Measurements from ENCODE around the gene KNDC1. TPM values are rescaled to one million over a fixed set of nuclear protein-coding genes. Genes with fewer than 3 reads are reported as not detected.

The KNDC1 gene
- total and polyA plus RNA-seq, 2 donors (not counting 1 experiment from before 2014, with no cell fraction given), result 0.17 to 0.45 TPM

- H2AFZ ChIP-seq (ENCODE audit: insufficient read depth, low read depth, low read length, poor library complexity, severe bottlenecking), result no peak overlapping the region
- no peaks in the 10 kb centered on the region for H3K36me3 ChIP-seq (replicated peaks in 1 of 2; ENCODE audit: control extremely low read depth in 1 of 2, control insufficient read depth in 1 of 2, extremely low read depth in 1 of 2, insufficient read depth in 2 of 2, low read length in 1 of 2)
- H3K27ac Mint-ChIP-seq, result no peak overlapping the region
- H3K79me2 ChIP-seq (ENCODE audit: control insufficient read depth, insufficient read depth, low read length), result no peaks in the 10 kb centered on the region
- H4K20me1 ChIP-seq (ENCODE audit: control insufficient read depth, insufficient read depth, low read length, poor library complexity, severe bottlenecking), result no peaks in the 10 kb centered on the region
- H3K4me3 Mint-ChIP-seq, result no peak overlapping the region
- no peak overlapping the region for H3K27ac ChIP-seq (ENCODE audit: low read length in 2 of 2)
- 84% methylated on average over 26 of the region's 27 CpGs for WGBS (ENCODE audit: insufficient coverage)
- peaks cover 0 to 10% (median 0%) of the 10 kb centered on the region in 3 donors for H3K9me3 ChIP-seq (ENCODE audit: control extremely low read depth in 1 of 3, control insufficient read depth in 2 of 3, insufficient read depth in 1 of 3, low read length in 2 of 3)
- CTCF ChIA-PET, result no interaction called here
- no peak overlapping the region for H3K9ac ChIP-seq (ENCODE audit: low read length)
- H3K4me2 ChIP-seq (replicated peaks; ENCODE audit: low read depth, low read length, poor library complexity, severe bottlenecking), result no peak overlapping the region
- no peak overlapping the region for H3K4me3 ChIP-seq (ENCODE audit: control extremely low read depth in 1 of 5, extremely low read depth in 1 of 5, insufficient read depth in 1 of 5, low read depth in 2 of 5, low read length in 4 of 5)
- no peak for TF ChIP-seq EZH2 (IDR thresholded peaks at IDR 0.05; ENCODE audit: borderline replicate concordance, insufficient read depth, low read depth, low read length, poor library complexity, severe bottlenecking)
- TF ChIP-seq, protein P1, sequence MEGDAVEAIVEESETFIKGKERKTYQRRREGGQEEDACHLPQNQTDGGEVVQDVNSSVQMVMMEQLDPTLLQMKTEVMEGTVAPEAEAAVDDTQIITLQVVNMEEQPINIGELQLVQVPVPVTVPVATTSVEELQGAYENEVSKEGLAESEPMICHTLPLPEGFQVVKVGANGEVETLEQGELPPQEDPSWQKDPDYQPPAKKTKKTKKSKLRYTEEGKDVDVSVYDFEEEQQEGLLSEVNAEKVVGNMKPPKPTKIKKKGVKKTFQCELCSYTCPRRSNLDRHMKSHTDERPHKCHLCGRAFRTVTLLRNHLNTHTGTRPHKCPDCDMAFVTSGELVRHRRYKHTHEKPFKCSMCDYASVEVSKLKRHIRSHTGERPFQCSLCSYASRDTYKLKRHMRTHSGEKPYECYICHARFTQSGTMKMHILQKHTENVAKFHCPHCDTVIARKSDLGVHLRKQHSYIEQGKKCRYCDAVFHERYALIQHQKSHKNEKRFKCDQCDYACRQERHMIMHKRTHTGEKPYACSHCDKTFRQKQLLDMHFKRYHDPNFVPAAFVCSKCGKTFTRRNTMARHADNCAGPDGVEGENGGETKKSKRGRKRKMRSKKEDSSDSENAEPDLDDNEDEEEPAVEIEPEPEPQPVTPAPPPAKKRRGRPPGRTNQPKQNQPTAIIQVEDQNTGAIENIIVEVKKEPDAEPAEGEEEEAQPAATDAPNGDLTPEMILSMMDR (IDR thresholded peaks at IDR 0.05), result no peak
- no peak for DNase-seq
- intact Hi-C loops (cut with micrococcal nuclease), result no loop called here
- H3K27me3 Mint-ChIP-seq, result no peaks in the 10 kb centered on the region
- H3K9me3 Mint-ChIP-seq (ENCODE audit: insufficient read depth), result no peaks in the 10 kb centered on the region
- no peaks in the 10 kb centered on the region for H3K4me1 ChIP-seq (ENCODE audit: control insufficient read depth in 2 of 2, insufficient read depth in 2 of 2, low read length in 2 of 2)
- POLR2A ChIA-PET, result no interaction called here
- H3K27me3 ChIP-seq (replicated peaks in 1 of 4; ENCODE audit: control extremely low read depth in 1 of 4, control insufficient read depth in 3 of 4, insufficient read depth in 4 of 4, low read length in 3 of 4), result peaks cover 0 to 2% (median 0%) of the 10 kb centered on the region in 4 experiments
- ATAC-seq (ENCODE audit: low read depth), result no peak
- H3K4me1 Mint-ChIP-seq, result no peaks in the 10 kb centered on the region
These were observed 25.9 kb downstream of the KNDC1 start for GRCh38 chr10:133185916-133186315.

- Mint-ChIP-seq H3K27me3 (no peaks in the 10 kb centered on the region), H3K27ac (no peak overlapping the region), H3K4me1 (no peaks in the 10 kb centered on the region), H3K9me3 (ENCODE audit: insufficient read depth) (no peaks in the 10 kb centered on the region), H3K4me3 (no peak overlapping the region)
- Histone ChIP-seq H3K27ac (ENCODE audit: low read length in 2 of 2) (no peak overlapping the region), H3K4me3 (ENCODE audit: control extremely low read depth in 1 of 5, extremely low read depth in 1 of 5, insufficient read depth in 1 of 5, low read depth in 2 of 5, low read length in 4 of 5) (no peak overlapping the region), H3K27me3 (replicated peaks in 1 of 4; ENCODE audit: control extremely low read depth in 1 of 4, control insufficient read depth in 3 of 4, insufficient read depth in 4 of 4, low read length in 3 of 4) (no peaks in the 10 kb centered on the region), H3K4me1 (ENCODE audit: control insufficient read depth in 2 of 2, insufficient read depth in 2 of 2, low read length in 2 of 2) (no peaks in the 10 kb centered on the region), H2AFZ (ENCODE audit: insufficient read depth, low read depth, low read length, poor library complexity, severe bottlenecking) (no peak overlapping the region), H3K9ac (ENCODE audit: low read length) (no peak overlapping the region), H4K20me1 (ENCODE audit: control insufficient read depth, insufficient read depth, low read length, poor library complexity, severe bottlenecking) (no peaks in the 10 kb centered on the region), H3K9me3 (ENCODE audit: control extremely low read depth in 1 of 3, control insufficient read depth in 2 of 3, insufficient read depth in 1 of 3, low read length in 2 of 3) (peaks cover 0 to 11% (median 0%) of the 10 kb centered on the region in 3 donors), H3K79me2 (ENCODE audit: control insufficient read depth, insufficient read depth, low read length) (no peaks in the 10 kb centered on the region), H3K4me2 (replicated peaks; ENCODE audit: low read depth, low read length, poor library complexity, severe bottlenecking) (no peak overlapping the region), H3K36me3 (replicated peaks in 1 of 2; ENCODE audit: control extremely low read depth in 1 of 2, control insufficient read depth in 1 of 2, extremely low read depth in 1 of 2, insufficient read depth in 2 of 2, low read length in 1 of 2) (no peaks in the 10 kb centered on the region)
- WGBS (ENCODE audit: insufficient coverage), result 85% methylated on average over 27 of the region's 34 CpGs
- no peak for ATAC-seq (ENCODE audit: low read depth)
- no peak for DNase-seq
- TF ChIP-seq, protein P1 (IDR thresholded peaks at IDR 0.05), result no peak
- TF ChIP-seq EZH2 (IDR thresholded peaks at IDR 0.05; ENCODE audit: borderline replicate concordance, insufficient read depth, low read depth, low read length, poor library complexity, severe bottlenecking), result no peak
- CTCF ChIA-PET, result interaction anchor here (1.5 kb wide), 1 partner anchor 43 kb away, joined by 3 read pairs; no protein-coding TSS in a partner anchor
- POLR2A ChIA-PET, result no interaction called here
- intact Hi-C loops (cut with micrococcal nuclease), result no loop called here
These were observed 26.5 kb downstream of the KNDC1 start for GRCh38 chr10:133186416-133187090.
